Natural killer cell treated with Interleukin-12 subunit alpha and Interleukin-12 subunit beta and Interleukin-15 and Interleukin-18, amount 100 ng/mL, for 72 hours (primary cell): Measurements from ENCODE around the gene ZNF543. TPM values are rescaled to one million over a fixed set of nuclear protein-coding genes. Genes with fewer than 3 reads are reported as not detected.
"Not testable (repeated sequence)": the region's sequence is repeated elsewhere in the genome, so short reads cannot be mapped to it uniquely, and the experiment has no call there.

ENCODE experiments used
- ATAC-seq, 2 donors: fragments of 150-1000 bp; cut with Tn5 transposase in 1 of 2; sonication (Bioruptor Pico), chemical (Tn5 transposase) in 1 of 2; 2 replicates each; pipeline ENCODE4 v1.10.0; 2021
- DNase-seq: peaks from one replicate; pipeline ENCODE4 v3.0.0; 2022; ENCODE audit warnings: low spot score
- H3K27ac Mint-ChIP-seq, 2 donors: 1 replicate in 1 of 2; 2 replicates in 1 of 2; pipeline ENCODE4 v1.8.0; 2022; ENCODE audit warnings: mixed read lengths in 2 of 2, mild to moderate bottlenecking in 1 of 2, moderate library complexity in 1 of 2
- H3K27me3 Mint-ChIP-seq, 2 donors: 1 replicate in 1 of 2; 2 replicates in 1 of 2; pipeline ENCODE4 v1.8.0; 2022; ENCODE audit warnings: mixed read lengths in 2 of 2
- H3K36me3 Mint-ChIP-seq: one replicate; pipeline ENCODE4 v1.8.0; 2022; ENCODE audit warnings: mixed read lengths
- H3K4me1 Mint-ChIP-seq, 2 donors: 1 replicate in 1 of 2; 2 replicates in 1 of 2; pipeline ENCODE4 v1.8.0; 2022; ENCODE audit warnings: low read depth in 2 of 2, mixed read lengths in 2 of 2, mild to moderate bottlenecking in 1 of 2
- H3K4me3 Mint-ChIP-seq: one replicate; pipeline ENCODE4 v1.8.0; 2022; ENCODE audit warnings: mixed read lengths
- H3K9me3 Mint-ChIP-seq: 2 replicates; pipeline ENCODE4 v1.8.0; 2022; ENCODE audit warnings: mixed read lengths
- total RNA-seq, 2 donors: library from RNA; stranded (reverse); gene quantifications; one replicate each; pipeline ENCODE4 v1.2.3, GENCODE V29; 2022

Gene ZNF543
- total RNA-seq, 2 donors from 2014 or later, result 5.9 to 7.2 TPM

GRCh38 chr19:57348136-57348535 lies 27.9 kb downstream of the ZNF543 start:
- H3K4me1 Mint-ChIP-seq, result peaks cover 24 to 29% of the 10 kb centered on the region in 2 donors
- DNase-seq (no peak), ATAC-seq (no peak)
- H3K36me3 Mint-ChIP-seq, result peaks cover 22% of the 10 kb centered on the region
- H3K27me3 Mint-ChIP-seq, result peaks cover 14 to 33% of the 10 kb centered on the region in 2 donors
- H3K27ac Mint-ChIP-seq, result no peak overlapping the region
- no peak overlapping the region for H3K4me3 Mint-ChIP-seq
- H3K9me3 Mint-ChIP-seq, result peaks cover 12% of the 10 kb centered on the region

GRCh38 chr19:57350877-57351805 lies 30.9 kb downstream of the ZNF543 start, which contains the start of gene ZNF304:
Gene ZNF304, plus strand, starts transcription at chr19:57351271. Its CDS starts 394 bp downstream, at chr19:57351665.
- Mint-ChIP-seq H3K4me3 (peak within 1 kb of the TSS; percentile 99), H3K36me3 (peaks cover 47% of the 10 kb centered on the region), H3K9me3 (peaks cover 25% of the 10 kb centered on the region)

GRCh38 chr19:57351867-57352266 lies 31.6 kb downstream of the ZNF543 start:
- ATAC-seq, result no peak
- peaks cover 33 to 34% of the 10 kb centered on the region in 2 donors for H3K4me1 Mint-ChIP-seq
- peaks cover 31% of the 10 kb centered on the region for H3K9me3 Mint-ChIP-seq
- DNase-seq, result no peak
- H3K27me3 Mint-ChIP-seq, result peaks cover 4 to 13% of the 10 kb centered on the region in 2 donors
- H3K27ac Mint-ChIP-seq, result peak overlapping the region; percentile 73 to 95
- peak overlapping the region; percentile 99 for H3K4me3 Mint-ChIP-seq
- peaks cover 54% of the 10 kb centered on the region for H3K36me3 Mint-ChIP-seq

More at GRCh38 chr19:57350877-57351805, 30.9 kb downstream of the ZNF543 start, which contains the start of gene ZNF304:
- Mint-ChIP-seq H3K4me1 (peaks cover 33 to 34% of the 10 kb centered on the region in 2 donors), H3K27me3 (peaks cover 8 to 19% of the 10 kb centered on the region in 2 donors), H3K27ac (peak within 1 kb of the TSS; percentile 73 to 95)
- DNase-seq (peak; percentile 91), ATAC-seq (peak; percentile 99 to 100)

- Mint-ChIP-seq H3K27ac (no peak overlapping the region), H3K36me3 (peaks cover 69% of the 10 kb centered on the region), H3K9me3 (peaks cover 31% of the 10 kb centered on the region), H3K4me1 (peaks cover 27 to 32% of the 10 kb centered on the region in 2 donors), H3K27me3 (no peaks in the 10 kb centered on the region), H3K4me3 (no peak overlapping the region)
- DNase-seq (no peak), ATAC-seq (no peak)
Measured at GRCh38 chr19:57355916-57356315, 35.6 kb downstream of the ZNF543 start.

GRCh38 chr19:57357406-57357805 lies 37.1 kb downstream of the ZNF543 start:
- Mint-ChIP-seq H3K4me1 (peaks cover 12 to 17% of the 10 kb centered on the region in 2 donors), H3K4me3 (no peak overlapping the region), H3K27ac (no peak overlapping the region), H3K27me3 (no peaks in the 10 kb centered on the region), H3K9me3 (peaks cover 27% of the 10 kb centered on the region), H3K36me3 (peaks cover 63% of the 10 kb centered on the region)
- no peak for DNase-seq
- no peak for ATAC-seq

- Mint-ChIP-seq H3K9me3 (peaks cover 23% of the 10 kb centered on the region), H3K27ac (no peak overlapping the region), H3K27me3 (no peaks in the 10 kb centered on the region), H3K4me3 (no peak overlapping the region), H3K4me1 (peaks cover 18 to 20% of the 10 kb centered on the region in 2 donors), H3K36me3 (peaks cover 66% of the 10 kb centered on the region)
- DNase-seq (no peak), ATAC-seq (no peak)
Measured at GRCh38 chr19:57359300-57359699, 39.0 kb downstream of the ZNF543 start.

- H3K36me3 Mint-ChIP-seq, result peaks cover 35% of the 10 kb centered on the region
- H3K4me3 Mint-ChIP-seq, result no peak overlapping the region
- ATAC-seq (no peak), DNase-seq (no peak)
- peaks cover 6% of the 10 kb centered on the region for H3K9me3 Mint-ChIP-seq
- H3K27me3 Mint-ChIP-seq, result no peaks in the 10 kb centered on the region
- H3K27ac Mint-ChIP-seq, result peak overlapping the region; percentile 86 to 87
- H3K4me1 Mint-ChIP-seq, result peaks cover 16 to 18% of the 10 kb centered on the region in 2 donors
Measured at GRCh38 chr19:57362419-57362818, 42.1 kb downstream of the ZNF543 start.

- DNase-seq (peak; percentile 98), ATAC-seq (peak; percentile 96 to 98)
- peaks cover 16 to 18% of the 10 kb centered on the region in 2 donors for H3K4me1 Mint-ChIP-seq
- H3K4me3 Mint-ChIP-seq, result peak within 1 kb of the TSS; percentile 89
- H3K9me3 Mint-ChIP-seq, result peaks cover 6% of the 10 kb centered on the region
- H3K27ac Mint-ChIP-seq, result peak within 1 kb of the TSS; percentile 86 to 87
- H3K27me3 Mint-ChIP-seq, result no peaks in the 10 kb centered on the region
- peaks cover 31% of the 10 kb centered on the region for H3K36me3 Mint-ChIP-seq
Measured at GRCh38 chr19:57362997-57363687, 42.9 kb downstream of the ZNF543 start, which contains the start of the genes TRAPPC2B and ZNF547. Gene TRAPPC2B, plus strand, starts transcription at chr19:57363551. Its CDS starts 1,283 bp downstream, at chr19:57364834. Gene ZNF547, plus strand, starts transcription at chr19:57363551. Its CDS starts 5,005 bp downstream, at chr19:57368556.

- H3K9me3 Mint-ChIP-seq, result peaks cover 8% of the 10 kb centered on the region
- ATAC-seq, result no peak
Measured at GRCh38 chr19:57363688-57364181, 43.5 kb downstream of the ZNF543 start.

GRCh38 chr19:57366776-57367175 lies 46.5 kb downstream of the ZNF543 start:
- DNase-seq (no peak), ATAC-seq (no peak)
- Mint-ChIP-seq H3K9me3 (peaks cover 15% of the 10 kb centered on the region), H3K36me3 (peaks cover 30% of the 10 kb centered on the region), H3K27ac (no peak overlapping the region), H3K4me1 (peaks cover 18 to 23% of the 10 kb centered on the region in 2 donors), H3K4me3 (no peak overlapping the region), H3K27me3 (no peaks in the 10 kb centered on the region)

More at GRCh38 chr19:57363688-57364181, 43.5 kb downstream of the ZNF543 start:
- Mint-ChIP-seq H3K4me1 (peaks cover 18% of the 10 kb centered on the region in 2 donors), H3K27me3 (no peaks in the 10 kb centered on the region), H3K4me3 (peak overlapping the region; percentile 89), H3K36me3 (peaks cover 25% of the 10 kb centered on the region), H3K27ac (peak overlapping the region; percentile 86 to 87)
- DNase-seq, result no peak

- Mint-ChIP-seq H3K9me3 (peaks cover 25% of the 10 kb centered on the region), H3K4me1 (peaks cover 0 to 3% of the 10 kb centered on the region in 2 donors), H3K27ac (no peak overlapping the region), H3K4me3 (no peak overlapping the region), H3K27me3 (no peaks in the 10 kb centered on the region), H3K36me3 (peaks cover 74% of the 10 kb centered on the region)
- DNase-seq, result no peak
- no peak for ATAC-seq
Measured at GRCh38 chr19:57374179-57374578, 53.9 kb downstream of the ZNF543 start.

GRCh38 chr19:57374647-57375046 lies 54.4 kb downstream of the ZNF543 start:
- ATAC-seq, DNase-seq, H3K4me1 Mint-ChIP-seq, H3K4me3 Mint-ChIP-seq, H3K27me3 Mint-ChIP-seq, H3K27ac Mint-ChIP-seq: not testable (repeated sequence)
- Mint-ChIP-seq H3K36me3 (peaks cover 79% of the 10 kb centered on the region), H3K9me3 (peaks cover 27% of the 10 kb centered on the region)

GRCh38 chr19:57376151-57376550 lies 55.9 kb downstream of the ZNF543 start:
- DNase-seq (no peak), ATAC-seq (no peak)
- H3K9me3 Mint-ChIP-seq, result peaks cover 32% of the 10 kb centered on the region
- no peak overlapping the region for H3K4me3 Mint-ChIP-seq
- no peaks in the 10 kb centered on the region for H3K27me3 Mint-ChIP-seq
- peaks cover 0 to 2% of the 10 kb centered on the region in 2 donors for H3K4me1 Mint-ChIP-seq
- peaks cover 80% of the 10 kb centered on the region for H3K36me3 Mint-ChIP-seq
- no peak overlapping the region for H3K27ac Mint-ChIP-seq
